ENCODE data around the gene CENPP.

GRCh38 chr9:92517046-92517445 is 191.3 kb downstream of the CENPP start:
- TF ChIP-seq CTCF (conservative IDR thresholded peaks at IDR 0.05 in 1 of 2, IDR thresholded peaks at IDR 0.05 in 1 of 2; ENCODE audit: extremely low read depth in 1 of 2, insufficient read depth in 1 of 2, low read depth in 1 of 2, low read length in 2 of 2) (no peak), EZH2 (IDR thresholded peaks at IDR 0.05; ENCODE audit: borderline replicate concordance, low read length) (no peak)
